H1 (cell line): Measurements from ENCODE around the gene KLK10. TPM values are rescaled to one million over a fixed set of nuclear protein-coding genes. Genes with fewer than 3 reads are reported as not detected.

Source experiments
- CTCF ChIA-PET: fragments of 300-600 bp; sonication (Branson Sonifier 250); formaldehyde crosslinking; loops from one replicate; lab custom pipeline; 2021; ENCODE audit not compliant: partially characterized antibody; lab: Charles Lee
- POLR2A ChIA-PET: fragments of 300-600 bp; sonication (Branson Sonifier 250); formaldehyde crosslinking; loops from one replicate; lab custom pipeline; 2021; ENCODE audit warnings: inconsistent platforms; ENCODE audit not compliant: partially characterized antibody; lab: Charles Lee
- DNase-seq, 2 experiments: peaks; one replicate each; pipeline versions ENCODE4 v3.0.0 to v3.0.0-alpha.2; 2010 to 2022; ENCODE audit warnings: low spot score in 2 of 2, low read depth in 1 of 2, mixed read lengths in 1 of 2
- FAIRE-seq: peaks from 2 replicates; lab custom pipeline; 2011; peaks lifted over from hg19 to GRCh38; lab: Jason Lieb, UNC
- H2AFZ ChIP-seq: 2 replicates; pipeline ENCODE4 v1.8.1; 2012; ENCODE audit warnings: low read length, inconsistent platforms
- H2AK5ac ChIP-seq: 2 replicates; pipeline ENCODE4 v1.6.1; 2013; ENCODE audit warnings: low read depth, low read length
- H2BK120ac ChIP-seq: replicated peaks from 2 replicates; pipeline ENCODE3; 2013; ENCODE audit warnings: low read depth, low read length, inconsistent platforms
- H2BK12ac ChIP-seq: 2 replicates; pipeline ENCODE4 v1.6.1; 2013; ENCODE audit warnings: low read depth, low read length
- H2BK15ac ChIP-seq: 2 replicates; pipeline ENCODE4 v1.6.1; 2013; ENCODE audit warnings: low read length
- H2BK20ac ChIP-seq: 2 replicates; pipeline ENCODE4 v1.6.1; 2013; ENCODE audit warnings: low read length
- H2BK5ac ChIP-seq: 2 replicates; pipeline ENCODE4 v1.6.1; 2013; ENCODE audit warnings: low read depth, low read length
- H3K14ac ChIP-seq: 2 replicates; pipeline ENCODE4 v1.6.1; 2013; ENCODE audit warnings: inconsistent platforms; ENCODE audit not compliant: insufficient read length
- H3K18ac ChIP-seq: 2 replicates; pipeline ENCODE4 v1.6.1; 2013; ENCODE audit warnings: low read length; ENCODE audit errors: extremely low read depth
- H3K23ac ChIP-seq: 2 replicates; pipeline ENCODE4 v1.6.1; 2013; ENCODE audit warnings: inconsistent platforms; ENCODE audit not compliant: insufficient read length
- H3K23me2 ChIP-seq: 2 replicates; pipeline ENCODE4 v1.6.1; 2013; ENCODE audit warnings: low read depth, low read length
- H3K27ac ChIP-seq: 2 replicates; pipeline ENCODE4 v1.6.1; 2011; ENCODE audit warnings: low read depth, low read length, inconsistent platforms
- H3K27me3 ChIP-seq, 4 experiments: replicated peaks in 1 of 4; 1 replicate in 1 of 4; 2 replicates in 3 of 4; pipeline versions ENCODE4 v1.6.1 to v1.8.1; 2011 to 2013; ENCODE audit warnings: low read length in 3 of 4, mild to moderate bottlenecking in 3 of 4, inconsistent platforms in 2 of 4, mixed read lengths in 2 of 4, moderate library complexity in 1 of 4; ENCODE audit not compliant: control insufficient read depth in 3 of 4, insufficient read depth in 3 of 4; ENCODE audit errors: extremely low read depth in 1 of 4
- H3K36me3 ChIP-seq, 4 experiments: 2 replicates each; pipeline versions ENCODE4 v1.6.1 to v1.8.1; 2011 to 2013; ENCODE audit warnings: mild to moderate bottlenecking in 4 of 4, low read length in 3 of 4, moderate library complexity in 2 of 4, control low read depth in 1 of 4, inconsistent platforms in 1 of 4; ENCODE audit not compliant: insufficient read depth in 4 of 4, control insufficient read depth in 2 of 4
- H3K4ac ChIP-seq: replicated peaks from 2 replicates; pipeline ENCODE3; 2013; ENCODE audit warnings: low read length, low read depth, mixed read lengths, inconsistent platforms; ENCODE audit not compliant: insufficient read length
- H3K4me1 ChIP-seq, 4 experiments: replicated peaks in 1 of 4; 1 replicate in 1 of 4; 2 replicates in 3 of 4; pipeline versions ENCODE4 v1.6.1 to v1.8.1; 2011 to 2013; ENCODE audit warnings: low read length in 3 of 4, inconsistent platforms in 2 of 4, mixed read lengths in 1 of 4; ENCODE audit not compliant: insufficient read depth in 4 of 4, control insufficient read depth in 3 of 4
- H3K4me2 ChIP-seq, 2 experiments: 2 replicates each; pipeline versions ENCODE4 v1.6.1 to v1.8.1; 2011 to 2013; ENCODE audit warnings: low read depth in 2 of 2, low read length in 2 of 2, control low read depth in 1 of 2, inconsistent platforms in 1 of 2, mild to moderate bottlenecking in 1 of 2; ENCODE audit not compliant: insufficient read depth in 1 of 2
- H3K4me3 ChIP-seq, 4 experiments: fragments of 200-600, 300-600 bp in 1 of 4; sonication (generic), shearing (Covaris generic), sonication (Bioruptor Twin) in 1 of 4; 2 replicates each; pipeline versions ENCODE4 v1.5.1 to v1.8.1; 2011 to 2016; ENCODE audit warnings: low read length in 4 of 4, low read depth in 3 of 4, control low read depth in 2 of 4, inconsistent platforms in 2 of 4, mild to moderate bottlenecking in 2 of 4, mixed read lengths in 1 of 4, moderate library complexity in 1 of 4; ENCODE audit not compliant: insufficient read depth in 2 of 4; ENCODE audit errors: extremely low read depth in 1 of 4
- H3K56ac ChIP-seq: replicated peaks from 2 replicates; pipeline ENCODE3; 2013; ENCODE audit warnings: low read depth, mild to moderate bottlenecking, mixed read lengths, low read length, inconsistent platforms; ENCODE audit not compliant: insufficient read length
- H3K79me1 ChIP-seq: 2 replicates; pipeline ENCODE4 v1.6.1; 2013; ENCODE audit warnings: low read depth, low read length, control low read depth
- H3K79me2 ChIP-seq, 2 experiments: 2 replicates each; pipeline versions ENCODE4 v1.6.1 to v1.8.1; 2012 to 2013; ENCODE audit warnings: low read length in 2 of 2, mild to moderate bottlenecking in 2 of 2, inconsistent platforms in 1 of 2; ENCODE audit not compliant: insufficient read depth in 2 of 2, control insufficient read depth in 1 of 2
- H3K9ac ChIP-seq, 4 experiments: replicated peaks in 1 of 4; 1 replicate in 1 of 4; 2 replicates in 3 of 4; pipeline versions ENCODE4 v1.6.1 to v1.8.1; 2011 to 2013; ENCODE audit warnings: low read depth in 3 of 4, low read length in 3 of 4, control low read depth in 2 of 4, mild to moderate bottlenecking in 2 of 4, moderate library complexity in 2 of 4, inconsistent platforms in 1 of 4; ENCODE audit errors: extremely low read depth in 1 of 4
- H3K9me3 ChIP-seq, 2 experiments: 2 replicates each; pipeline versions ENCODE4 v1.6.1 to v1.8.1; 2012 to 2013; ENCODE audit warnings: mild to moderate bottlenecking in 2 of 2, moderate library complexity in 2 of 2, control low read depth in 1 of 2, inconsistent platforms in 1 of 2, low read depth in 1 of 2, low read length in 1 of 2, mixed read lengths in 1 of 2; ENCODE audit not compliant: insufficient read depth in 2 of 2
- H4K20me1 ChIP-seq, 2 experiments: replicated peaks in 1 of 2; 2 replicates each; pipeline versions ENCODE3 to v1.8.1; 2011 to 2013; ENCODE audit warnings: inconsistent platforms in 2 of 2, low read length in 2 of 2, mild to moderate bottlenecking in 1 of 2; ENCODE audit not compliant: insufficient read depth in 2 of 2, control insufficient read depth in 1 of 2
- H4K5ac ChIP-seq: 2 replicates; pipeline ENCODE4 v1.6.1; 2013; ENCODE audit warnings: low read length, low read depth, mixed read lengths, inconsistent platforms; ENCODE audit not compliant: insufficient read length
- H4K8ac ChIP-seq: 2 replicates; pipeline ENCODE4 v1.8.0; 2013; ENCODE audit warnings: mild to moderate bottlenecking, moderate library complexity, low read length, inconsistent platforms; ENCODE audit not compliant: insufficient read depth; ENCODE audit errors: extremely low read depth
- H4K91ac ChIP-seq: replicated peaks from 2 replicates; pipeline ENCODE3; 2013; ENCODE audit warnings: low read length, mixed read lengths, inconsistent platforms; ENCODE audit not compliant: insufficient read length
- CEBPB ChIP-seq: IDR thresholded peaks from 2 replicates; pipeline ENCODE4 v1.6.1; 2012; ENCODE audit warnings: low read depth, low read length
- EGR1 ChIP-seq: IDR thresholded peaks from 2 replicates; pipeline ENCODE4 v1.6.1; 2011; ENCODE audit warnings: low read depth, low read length, borderline replicate concordance
- EZH2 ChIP-seq: fragments of 200-600 bp; sonication (generic); IDR thresholded peaks from 2 replicates; pipeline ENCODE4 v1.7.1; 2012; ENCODE audit warnings: low read depth, mild to moderate bottlenecking, moderate library complexity, low read length, inconsistent platforms; ENCODE audit not compliant: severe bottlenecking
- WGBS, 2 experiments: shearing (Covaris generic) in 1 of 2; methylation state at CpG; one replicate each; pipeline versions ENCODE4 v1.1.6 to v1.1.7; 2013 to 2015; ENCODE audit warnings: low lambda C conversion rate in 2 of 2, mixed read lengths in 2 of 2, inconsistent platforms in 1 of 2, low coverage in 1 of 2, missing lambda C conversion rate in 1 of 2; ENCODE audit not compliant: insufficient replicate concordance in 2 of 2, insufficient coverage in 1 of 2, insufficient read length in 1 of 2; ENCODE audit errors: extremely low coverage in 1 of 2, missing lambda C conversion rate in 1 of 2; 5-methylcytosine and 5-hydroxymethylcytosine counted together
- polyA plus RNA-seq, 7 experiments: library from polyadenylated mRNA; depleted of rRNA in 3 of 7; stranded (reverse) in 5 of 7; unstranded in 2 of 7; fragments of >200 nt in 5 of 7; fragments of 200-250 nt in 2 of 7; gene quantifications; 1 replicate in 5 of 7; 2 replicates in 1 of 7; 4 replicates in 1 of 7; pipeline versions ENCODE4 v1.2.1 to v1.2.3, GENCODE V29; 2011 to 2013; ENCODE audit warnings: missing spikeins in 2 of 7, mixed read lengths in 2 of 7
- total RNA-seq: library from RNA; stranded (reverse); fragmentation: NEBNext Ultra II Directional; extraction: Animal tissue kit (Norgen Biotek cat#: 25700); gene quantifications from 2 replicates; pipeline ENCODE4 v1.2.1, GENCODE V29; 2021

Gene KLK10
- total and polyA plus RNA-seq, 2 of the 8 experiments (the other 6 are each of a cell fraction or from before 2014, with no cell fraction given), result 4.8 to 9.7 TPM

DNA sequence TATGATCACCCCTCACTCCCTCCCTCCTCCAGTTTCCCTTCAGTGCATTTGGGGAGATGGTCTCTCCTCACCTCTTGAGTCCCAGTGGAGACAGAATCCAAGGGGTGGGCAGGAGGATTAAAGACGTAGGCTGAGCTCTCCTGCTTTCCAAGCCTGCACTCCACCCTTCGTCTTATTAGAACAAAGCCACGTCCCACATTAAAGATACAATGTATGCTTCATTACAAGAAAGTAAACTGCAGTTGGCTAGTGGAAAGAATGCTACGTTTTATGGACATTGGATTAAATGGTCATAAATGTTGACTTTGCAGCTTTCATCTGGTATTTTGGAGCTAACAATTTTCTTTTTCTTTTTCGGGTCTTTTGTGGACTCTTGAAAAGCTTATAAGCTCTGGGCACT, 8.4 kb upstream of the KLK10 start:
- 82% methylated on average over 5 of the region's 5 CpGs; no CpG with 5 or more reads in 1 of the 2 experiments for WGBS, 2 experiments
- Histone ChIP-seq H2BK20ac (no peak overlapping the region), H3K27ac (no peak overlapping the region), H3K79me1 (no peaks in the 10 kb centered on the region), H2AFZ (no peak overlapping the region), H2BK15ac (0 out of 2 replicates have a peak overlapping the region, but pooled peaks have one; percentile 81), H4K20me1 (no peaks in the 10 kb centered on the region), H3K18ac (no peak overlapping the region), H3K23ac (no peak overlapping the region), H2BK5ac (no peak overlapping the region), H3K23me2 (no peaks in the 10 kb centered on the region; the same call in 1 of the 2 replicates), H4K5ac (no peak overlapping the region), H3K56ac (no peak overlapping the region), H3K9me3 (no peaks in the 10 kb centered on the region), H3K9ac (no peak overlapping the region), H4K8ac (no peak overlapping the region), H3K4me3 (no peak overlapping the region), H3K14ac (no peak overlapping the region), H2AK5ac (no peak overlapping the region), H3K4ac (no peak overlapping the region), H3K79me2 (no peaks in the 10 kb centered on the region), H3K36me3 (no peaks in the 10 kb centered on the region), H2BK120ac (no peak overlapping the region), H3K4me1 (peaks cover 3 to 25% (median 17%) of the 10 kb centered on the region in 4 experiments), H3K27me3 (no peaks in the 10 kb centered on the region; a peak in 1 of 7 replicates), H3K4me2 (no peak overlapping the region), H4K91ac (no peak overlapping the region), H2BK12ac (0 out of 2 replicates have a peak overlapping the region, but pooled peaks have one; percentile 39)
- CTCF ChIA-PET, result interaction anchor here (0.8 to 15.0 kb wide), 8 partner anchors 9 to 65 kb away, joined by 3 to 269 read pairs (median 4); no protein-coding TSS in a partner anchor
- no peak for TF ChIP-seq EZH2
- no peak for TF ChIP-seq EGR1
- TF ChIP-seq CEBPB, result no peak
- POLR2A ChIA-PET, result interaction anchor here (1.0 to 1.6 kb wide), 5 partner anchors 10 to 233 kb away, joined by 3 to 6 read pairs (median 3); partner anchors contain the start of gene KLK13
- FAIRE-seq, result no peak
- DNase-seq, result no peak
